Measurements from ENCODE around the gene ASB17. TPM values are rescaled to one million over a fixed set of nuclear protein-coding genes. Genes with fewer than 3 reads are reported as not detected.

ASB17 gene
- polyA plus RNA-seq, 4 donors, result not detected

Other genes with a start within 250 kb of the ASB17 start
- gene ACADM, start 207.7 kb downstream of the ASB17 start, polyA plus RNA-seq (ENCODE audit: insufficient read length in 4 of 4), result 100 to 1,000 TPM in 3 of 4 donors, 10 to 100 TPM in 1; 73.6 to 145 (median 128) TPM
- 100 to 1,000 TPM in 1 of 4 donors, 10 to 100 TPM in 3; 61.3 to 102 (median 93.6) TPM for gene RABGGTB, start 146.1 kb downstream of the ASB17 start, polyA plus RNA-seq (ENCODE audit: insufficient read length in 4 of 4)
- gene MSH4, start 135.5 kb downstream of the ASB17 start, polyA plus RNA-seq (ENCODE audit: insufficient read length in 4 of 4), result under 1 TPM; 0.20 to 0.39 (median 0.36) TPM
- 100 to 1,000 TPM in 1 of 4 donors, 10 to 100 TPM in 3; 27.3 to 102 (median 82.0) TPM for gene ST6GALNAC3, start 142.3 kb upstream of the ASB17 start, polyA plus RNA-seq (ENCODE audit: insufficient read length in 4 of 4)